HCT116 (cell line): ENCODE data around the gene LHX4. TPM values are rescaled to one million over a fixed set of nuclear protein-coding genes. Genes with fewer than 3 reads are reported as not detected.

ENCODE experiments used
- ATAC-seq: fragments of 200-7000 bp; cut with Tn5 transposase; 2 replicates; pipeline ENCODE4 v1.9.1; 2020; ENCODE audit warnings: mild to moderate bottlenecking, moderate library complexity
- BruUV-seq: library from RNA; stranded (reverse); fragments of 400-500 nt; replicated peaks from 2 replicates; lab custom pipeline; 2021; lab: Mats Ljungman, UMichigan
- CTCF ChIA-PET: fragments of 300-600 bp; sonication (Branson Sonifier 250); formaldehyde crosslinking; loops from one replicate; lab custom pipeline; 2021; ENCODE audit warnings: antibody characterized with exemption; lab: Charles Lee
- POLR2A ChIA-PET: fragments of 300-600, 350-600 bp; sonication (Branson Sonifier 250); formaldehyde crosslinking; loops from one replicate; lab custom pipeline; 2021; ENCODE audit warnings: antibody characterized with exemption; lab: Charles Lee
- RAD21 ChIA-PET, 2 experiments: fragments of 300-600 bp; sonication (Branson Sonifier 250); formaldehyde crosslinking; loops; one replicate each; lab custom pipeline; 2023; ENCODE audit warnings: low total read pairs in 2 of 2; ENCODE audit not compliant: uncharacterized antibody in 2 of 2, unreplicated experiment in 2 of 2, low non-redundant PET in 1 of 2; lab: Charles Lee
- DNase-seq: peaks from one replicate; pipeline ENCODE4 v3.0.0-alpha.2; 2010; ENCODE audit warnings: low read depth, low spot score
- H2AFZ ChIP-seq: fragments of 200-600 bp; shearing (Covaris generic), sonication (generic); 2 replicates; pipeline ENCODE4 v1.6.1; 2017; ENCODE audit warnings: low read depth, mixed run types, mixed read lengths, antibody characterized with exemption, low read length; ENCODE audit not compliant: poor library complexity, severe bottlenecking
- H3K27ac ChIP-seq: 2 replicates; pipeline ENCODE4 v1.5.1; 2012; ENCODE audit warnings: low read depth, low read length
- H3K27me3 ChIP-seq: fragments of 200-600 bp; sonication (generic); 2 replicates; pipeline ENCODE4 v1.6.1; 2016; ENCODE audit warnings: mixed run types, low read length, mixed read lengths; ENCODE audit not compliant: insufficient read depth
- H3K36me3 ChIP-seq, 2 experiments: fragments of 200-500 bp in 1 of 2; fragments of 200-600 bp in 1 of 2; sonication (Bioruptor generic) in 1 of 2; sonication (generic) in 1 of 2; 2 replicates each; pipeline versions ENCODE4 v1.5.1 to v1.6.1; 2014 to 2016; ENCODE audit warnings: low read length in 2 of 2, inconsistent platforms in 1 of 2, mixed read lengths in 1 of 2, mixed run types in 1 of 2; ENCODE audit not compliant: insufficient read depth in 2 of 2, control insufficient read depth in 1 of 2
- H3K4me1 ChIP-seq, 2 experiments: fragments of 200-600 bp in 1 of 2; sonication (generic) in 1 of 2; 2 replicates each; pipeline versions ENCODE4 v1.5.1 to v1.6.1; 2012 to 2017; ENCODE audit warnings: low read length in 2 of 2, inconsistent platforms in 1 of 2, mild to moderate bottlenecking in 1 of 2, mixed read lengths in 1 of 2, mixed run types in 1 of 2, moderate library complexity in 1 of 2; ENCODE audit not compliant: insufficient read depth in 2 of 2, control insufficient read depth in 1 of 2
- H3K4me2 ChIP-seq: fragments of 200-600 bp; sonication (generic); 2 replicates; pipeline ENCODE4 v1.6.1; 2017; ENCODE audit warnings: mixed run types, low read length, mixed read lengths
- H3K4me3 ChIP-seq, 2 experiments: fragments of 200-600 bp in 1 of 2; sonication (generic) in 1 of 2; replicated peaks in 1 of 2; 2 replicates each; pipeline ENCODE4 v1.5.1; 2011 to 2016; ENCODE audit warnings: low read length in 2 of 2, control low read depth in 1 of 2, low read depth in 1 of 2, mild to moderate bottlenecking in 1 of 2, mixed read lengths in 1 of 2, mixed run types in 1 of 2
- H3K79me2 ChIP-seq: fragments of 200-600 bp; sonication (generic); 2 replicates; pipeline ENCODE4 v1.6.1; 2017; ENCODE audit warnings: mild to moderate bottlenecking, mixed run types, low read length, moderate library complexity, mixed read lengths; ENCODE audit not compliant: insufficient read depth
- H3K9ac ChIP-seq: fragments of 200-600 bp; sonication (generic); 2 replicates; pipeline ENCODE4 v1.6.1; 2016; ENCODE audit warnings: low read length, mixed read lengths
- H3K9me2 ChIP-seq: fragments of 200-600 bp; sonication (generic), shearing (Covaris generic); 2 replicates; pipeline ENCODE4 v1.6.1; 2017; ENCODE audit warnings: mixed run types, mild to moderate bottlenecking, moderate library complexity; ENCODE audit not compliant: insufficient read depth
- H3K9me3 ChIP-seq, 2 experiments: fragments of 200-500 bp in 1 of 2; fragments of 200-600 bp in 1 of 2; sonication (Bioruptor generic) in 1 of 2; sonication (generic) in 1 of 2; 2 replicates each; pipeline ENCODE4 v1.6.1; 2014 to 2017; ENCODE audit warnings: low read length in 2 of 2, mixed read lengths in 2 of 2, inconsistent platforms in 1 of 2, low read depth in 1 of 2, mild to moderate bottlenecking in 1 of 2, mixed run types in 1 of 2, moderate library complexity in 1 of 2; ENCODE audit not compliant: control insufficient read depth in 1 of 2, insufficient read depth in 1 of 2
- H4K20me1 ChIP-seq: fragments of 200-600 bp; sonication (generic), shearing (Covaris generic); 2 replicates; pipeline ENCODE4 v1.6.1; 2017; ENCODE audit warnings: mixed run types, mild to moderate bottlenecking, moderate library complexity; ENCODE audit not compliant: insufficient read depth
- CBX3 ChIP-seq: IDR thresholded peaks from 2 replicates; pipeline ENCODE4 v1.6.1; 2012; ENCODE audit warnings: low read depth
- CTCF ChIP-seq, 3 experiments: fragments of 200-600 bp in 1 of 3; sonication (generic) in 1 of 3; IDR thresholded peaks in 2 of 3; conservative IDR thresholded peaks in 1 of 3; 2 replicates each; pipeline ENCODE4 v1.5.1; 2012 to 2017; ENCODE audit warnings: low read depth in 2 of 3, low read length in 2 of 3, antibody characterized with exemption in 1 of 3, borderline replicate concordance in 1 of 3, control low read depth in 1 of 3, mild to moderate bottlenecking in 1 of 3, mixed read lengths in 1 of 3, mixed run types in 1 of 3, moderate library complexity in 1 of 3; ENCODE audit not compliant: insufficient read depth in 1 of 3
- ELF1 ChIP-seq: IDR thresholded peaks from 2 replicates; pipeline ENCODE4 v1.6.1; 2012; ENCODE audit warnings: low read depth, borderline replicate concordance
- EZH2 ChIP-seq: fragments of 200-600 bp; sonication (generic); IDR thresholded peaks from 2 replicates; pipeline ENCODE4 v1.6.1; 2017; ENCODE audit warnings: antibody characterized with exemption, mixed run types
- EZH2phosphoT487 ChIP-seq: fragments of 200-600 bp; IDR thresholded peaks from 2 replicates; pipeline ENCODE4 v1.6.1; 2018; ENCODE audit warnings: antibody characterized with exemption, borderline replicate concordance
- FOSL1 ChIP-seq: IDR thresholded peaks from 2 replicates; pipeline ENCODE4 v1.6.1; 2012; ENCODE audit warnings: low read depth
- POLR2A ChIP-seq: IDR thresholded peaks from 2 replicates; pipeline ENCODE4 v1.7.0; 2011; ENCODE audit warnings: borderline replicate concordance; ENCODE audit not compliant: insufficient read depth, insufficient read length; ENCODE audit errors: extremely low read depth
- YY1 ChIP-seq: IDR thresholded peaks from 2 replicates; pipeline ENCODE4 v1.6.1; 2011; ENCODE audit warnings: low read length, low read depth, moderate library complexity, mild to moderate bottlenecking; ENCODE audit not compliant: insufficient replicate concordance; ENCODE audit errors: extremely low read depth
- ZBTB33 ChIP-seq: IDR thresholded peaks from 2 replicates; pipeline ENCODE4 v1.6.1; 2011; ENCODE audit warnings: mild to moderate bottlenecking, low read length, moderate library complexity; ENCODE audit not compliant: insufficient replicate concordance; ENCODE audit errors: extremely low read depth
- ZNF274 ChIP-seq: fragments of 200-500 bp; sonication (Bioruptor generic); IDR thresholded peaks from 2 replicates; pipeline ENCODE4 v1.6.1; 2014; ENCODE audit warnings: mild to moderate bottlenecking, low read depth, low read length, inconsistent platforms
- intact Hi-C: fragments of 100-400 bp; cut with micrococcal nuclease; formaldehyde crosslinking; loops from 2 replicates; pipeline ENCODE4 v1.10.0; 2022
- total RNA-seq: library from RNA; stranded (reverse); gene quantifications from one replicate; pipeline ENCODE4 v1.2.1, GENCODE V29; 2021; ENCODE audit not compliant: unreplicated experiment

LHX4 gene
- total RNA-seq, 1 experiment from 2014 or later: 0.44 TPM

DNA sequence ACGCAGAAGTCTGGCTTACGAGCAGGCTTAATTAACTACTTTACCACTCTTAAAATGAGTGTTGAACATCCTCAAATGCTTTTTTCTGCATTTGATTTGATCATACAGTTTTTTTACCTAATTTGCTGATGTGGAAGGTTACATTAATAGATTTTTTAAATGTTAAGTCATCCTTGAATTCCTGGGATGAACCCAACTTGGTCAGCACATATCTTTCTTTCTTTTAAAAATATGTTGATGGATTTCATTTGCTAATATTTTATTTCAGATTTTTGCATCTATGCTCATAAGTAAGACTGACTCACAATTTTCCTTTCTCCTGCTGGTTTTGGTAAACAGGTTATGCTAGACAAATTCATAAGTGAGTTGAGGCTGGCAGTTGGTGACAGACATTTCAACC, 82.9 kb downstream of the LHX4 start:
- ChIA-PET POLR2A (no interaction called here), RAD21 (no interaction called here), CTCF (interaction anchor here (1.3 kb wide), 1 partner anchor 16 kb away, joined by 3 read pairs; no protein-coding TSS in a partner anchor)
- no peaks in the 10 kb centered on the region for H3K27me3 ChIP-seq
- no TSS peak for BruUV-seq
- no peak overlapping the region for H2AFZ ChIP-seq
- no peaks in the 10 kb centered on the region for H3K9me2 ChIP-seq
- H3K79me2 ChIP-seq: no peaks in the 10 kb centered on the region
- H4K20me1 ChIP-seq: no peaks in the 10 kb centered on the region
- intact Hi-C loops: no loop called here
- no peak overlapping the region for H3K4me3 ChIP-seq
- H3K9ac ChIP-seq: no peak overlapping the region
- H3K36me3 ChIP-seq: no peaks in the 10 kb centered on the region; a peak in 1 of 4 replicates
- peaks cover 8 to 30% of the 10 kb centered on the region in 2 experiments; a peak in 3 of 4 replicates for H3K4me1 ChIP-seq
- ATAC-seq (no peak), DNase-seq (no peak)
- no peaks in the 10 kb centered on the region for H3K9me3 ChIP-seq
- TF ChIP-seq YY1: no peak
- no peak for TF ChIP-seq ZBTB33
- TF ChIP-seq ELF1: no peak
- no peak for TF ChIP-seq ZNF274
- TF ChIP-seq FOSL1: no peak
- TF ChIP-seq CBX3: no peak
- no peak for TF ChIP-seq EZH2phosphoT487
- no peak for TF ChIP-seq EZH2
- no peak for TF ChIP-seq POLR2A
- TF ChIP-seq CTCF (IDR thresholded peaks at IDR 0.05 in 2 of 3, conservative IDR thresholded peaks at IDR 0.05 in 1 of 3; ENCODE audit: borderline replicate concordance in 1 of 3, insufficient read depth in 1 of 3, low read depth in 2 of 3, low read length in 2 of 3): no peak
- H3K4me2 ChIP-seq: no peak overlapping the region
- no peak overlapping the region for H3K27ac ChIP-seq
